ENCODE data around the gene PLXNA1.

The PLXNA1 gene

DNA sequence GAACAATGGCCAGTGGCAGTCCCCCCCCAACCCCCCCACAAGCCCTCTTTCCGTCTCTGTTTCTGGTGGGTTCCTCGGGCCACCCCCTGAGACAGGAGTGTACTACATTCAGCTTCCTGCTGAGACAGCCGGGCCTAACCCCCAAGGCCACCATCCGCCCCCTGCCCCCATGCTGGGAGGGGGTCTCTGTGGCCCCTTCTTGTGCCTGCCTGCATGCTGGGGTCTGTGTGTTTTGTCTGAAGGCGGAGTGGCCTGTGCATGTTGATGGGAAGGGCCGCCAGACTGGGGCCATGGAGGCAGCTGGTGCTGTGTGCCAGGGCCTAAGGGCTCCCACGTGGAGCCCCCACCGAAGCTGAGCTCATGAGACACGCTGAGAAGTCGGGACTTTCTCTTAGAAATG is 26.6 kb downstream of the PLXNA1 start:
- no peak overlapping the region for H3K27ac ChIP-seq (ENCODE audit: low read length)
- H3K79me2 ChIP-seq (ENCODE audit: low read length) = no peaks in the 10 kb centered on the region
- no peaks in the 10 kb centered on the region for H4K20me1 ChIP-seq (ENCODE audit: insufficient read depth, low read length)
- H3K9ac ChIP-seq (ENCODE audit: low read length) = no peak overlapping the region
- no peak overlapping the region for H2AFZ ChIP-seq (ENCODE audit: low read depth, low read length)
- H3K36me3 ChIP-seq (replicated peaks; ENCODE audit: low read depth, low read length) = no peaks in the 10 kb centered on the region
- H3K4me1 ChIP-seq (ENCODE audit: low read length) = peaks cover 2% of the 10 kb centered on the region
- H3K9me3 ChIP-seq (ENCODE audit: insufficient read depth, low read length) = no peaks in the 10 kb centered on the region
- H3K4me3 ChIP-seq (ENCODE audit: low read length) = no peak overlapping the region
- TF ChIP-seq EZH2phosphoT487 (IDR thresholded peaks at IDR 0.05; ENCODE audit: low read depth) = no peak
- TF ChIP-seq, protein P1, sequence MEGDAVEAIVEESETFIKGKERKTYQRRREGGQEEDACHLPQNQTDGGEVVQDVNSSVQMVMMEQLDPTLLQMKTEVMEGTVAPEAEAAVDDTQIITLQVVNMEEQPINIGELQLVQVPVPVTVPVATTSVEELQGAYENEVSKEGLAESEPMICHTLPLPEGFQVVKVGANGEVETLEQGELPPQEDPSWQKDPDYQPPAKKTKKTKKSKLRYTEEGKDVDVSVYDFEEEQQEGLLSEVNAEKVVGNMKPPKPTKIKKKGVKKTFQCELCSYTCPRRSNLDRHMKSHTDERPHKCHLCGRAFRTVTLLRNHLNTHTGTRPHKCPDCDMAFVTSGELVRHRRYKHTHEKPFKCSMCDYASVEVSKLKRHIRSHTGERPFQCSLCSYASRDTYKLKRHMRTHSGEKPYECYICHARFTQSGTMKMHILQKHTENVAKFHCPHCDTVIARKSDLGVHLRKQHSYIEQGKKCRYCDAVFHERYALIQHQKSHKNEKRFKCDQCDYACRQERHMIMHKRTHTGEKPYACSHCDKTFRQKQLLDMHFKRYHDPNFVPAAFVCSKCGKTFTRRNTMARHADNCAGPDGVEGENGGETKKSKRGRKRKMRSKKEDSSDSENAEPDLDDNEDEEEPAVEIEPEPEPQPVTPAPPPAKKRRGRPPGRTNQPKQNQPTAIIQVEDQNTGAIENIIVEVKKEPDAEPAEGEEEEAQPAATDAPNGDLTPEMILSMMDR (IDR thresholded peaks at IDR 0.05; ENCODE audit: low read depth, low read length) = no peak
- no peaks in the 10 kb centered on the region for H3K27me3 ChIP-seq (ENCODE audit: low read depth, low read length)
- no peak overlapping the region for H3K4me2 ChIP-seq (ENCODE audit: low read length)

DNA sequence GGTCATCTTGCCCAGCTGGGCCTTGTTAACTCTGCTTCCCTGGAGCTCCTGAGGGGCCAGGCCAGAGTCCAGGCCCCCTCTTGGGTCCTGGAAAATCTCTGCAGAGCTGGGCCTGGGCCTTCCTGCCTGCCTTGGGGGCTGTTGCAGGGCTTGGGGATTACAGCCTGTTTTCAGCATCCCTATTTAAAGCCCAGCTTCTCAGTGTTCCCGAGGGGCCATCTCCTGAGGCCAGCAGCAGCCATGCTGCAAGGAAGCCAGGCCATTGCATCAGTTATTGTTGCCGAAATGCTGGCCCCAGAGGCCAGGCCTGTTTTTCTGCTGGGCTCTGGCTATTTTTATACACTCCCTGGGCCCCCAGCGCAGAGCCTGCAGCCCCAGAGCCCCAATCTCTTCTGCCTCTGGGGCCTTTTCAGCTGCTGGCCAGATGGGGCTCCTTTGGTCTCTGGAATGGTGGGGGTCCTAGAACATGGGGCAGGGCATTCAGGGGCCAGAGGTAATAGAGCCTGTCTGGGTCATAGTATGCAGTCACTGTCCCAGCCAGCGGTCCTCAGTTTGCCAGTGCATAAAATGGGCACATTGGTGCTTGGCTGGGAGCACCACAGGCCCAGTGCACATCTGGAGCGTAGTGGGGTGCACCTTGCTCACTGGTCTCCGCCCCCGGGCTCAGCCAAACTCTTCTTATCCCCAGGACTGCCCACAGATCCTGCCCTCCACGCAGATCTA is 28.5 kb downstream of the PLXNA1 start:
- Histone ChIP-seq H3K27me3 (ENCODE audit: low read depth, low read length) (no peaks in the 10 kb centered on the region), H2AFZ (ENCODE audit: low read depth, low read length) (no peak overlapping the region), H3K27ac (ENCODE audit: low read length) (no peak overlapping the region), H3K4me3 (ENCODE audit: low read length) (no peak overlapping the region), H3K36me3 (replicated peaks; ENCODE audit: low read depth, low read length) (no peaks in the 10 kb centered on the region), H4K20me1 (ENCODE audit: insufficient read depth, low read length) (no peaks in the 10 kb centered on the region), H3K79me2 (ENCODE audit: low read length) (no peaks in the 10 kb centered on the region), H3K4me1 (ENCODE audit: low read length) (peaks cover 19% of the 10 kb centered on the region), H3K4me2 (ENCODE audit: low read length) (no peak overlapping the region), H3K9ac (ENCODE audit: low read length) (no peak overlapping the region), H3K9me3 (ENCODE audit: insufficient read depth, low read length) (no peaks in the 10 kb centered on the region)
- TF ChIP-seq, protein P1 (IDR thresholded peaks at IDR 0.05; ENCODE audit: low read depth, low read length) = no peak
- TF ChIP-seq EZH2phosphoT487 (IDR thresholded peaks at IDR 0.05; ENCODE audit: low read depth) = no peak

DNA sequence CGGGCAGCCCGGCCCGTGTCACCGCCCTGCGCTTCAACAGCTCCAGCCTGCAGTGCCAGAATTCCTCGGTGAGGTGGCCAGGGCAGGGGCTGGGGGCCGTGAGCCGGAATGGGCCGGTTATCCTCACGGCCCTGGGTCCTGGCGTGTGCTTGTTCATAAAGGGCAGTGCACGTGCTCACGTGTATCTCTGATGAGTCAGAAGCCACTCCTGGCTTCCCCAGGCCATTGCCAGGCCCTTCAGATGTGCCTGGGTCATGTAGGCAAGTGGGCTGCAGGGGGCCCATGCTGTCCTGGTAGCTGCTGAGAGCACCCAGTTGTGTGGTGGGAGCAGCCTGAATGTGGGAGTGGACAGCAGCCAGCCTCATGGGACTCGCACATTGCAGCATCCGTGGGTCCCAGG is 29.2 kb downstream of the PLXNA1 start:
- Histone ChIP-seq H3K27ac (ENCODE audit: low read length) (no peak overlapping the region), H3K36me3 (replicated peaks; ENCODE audit: low read depth, low read length) (no peaks in the 10 kb centered on the region), H3K4me2 (ENCODE audit: low read length) (no peak overlapping the region), H3K9me3 (ENCODE audit: insufficient read depth, low read length) (no peaks in the 10 kb centered on the region), H3K79me2 (ENCODE audit: low read length) (no peaks in the 10 kb centered on the region), H3K27me3 (ENCODE audit: low read depth, low read length) (no peaks in the 10 kb centered on the region), H3K9ac (ENCODE audit: low read length) (no peak overlapping the region), H4K20me1 (ENCODE audit: insufficient read depth, low read length) (no peaks in the 10 kb centered on the region), H3K4me1 (ENCODE audit: low read length) (peaks cover 19% of the 10 kb centered on the region), H2AFZ (ENCODE audit: low read depth, low read length) (no peak overlapping the region), H3K4me3 (ENCODE audit: low read length) (no peak overlapping the region)
- TF ChIP-seq, protein P1 (IDR thresholded peaks at IDR 0.05; ENCODE audit: low read depth, low read length) = no peak
- TF ChIP-seq EZH2phosphoT487 (IDR thresholded peaks at IDR 0.05; ENCODE audit: low read depth) = no peak

DNA sequence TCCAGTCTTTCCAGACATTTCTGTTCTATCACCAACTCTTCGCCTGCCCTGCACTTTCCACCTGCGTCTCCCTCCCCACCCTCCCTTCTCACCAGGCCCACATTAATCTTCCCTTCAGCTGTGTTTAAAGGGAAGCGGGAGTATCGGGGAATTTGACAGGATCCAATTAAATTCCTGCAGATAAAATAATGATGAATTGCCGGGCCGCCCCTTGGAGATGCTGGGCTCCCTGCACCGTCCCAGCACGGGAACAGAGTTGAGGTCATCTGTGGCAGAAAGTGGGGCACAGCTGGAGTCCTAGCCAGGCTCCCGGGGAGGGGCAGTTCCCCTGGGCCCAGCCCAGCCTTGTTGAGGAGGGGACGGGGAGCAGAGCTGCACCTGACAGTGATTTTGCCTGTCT is 30.3 kb downstream of the PLXNA1 start:
- no peak overlapping the region for H2AFZ ChIP-seq (ENCODE audit: low read depth, low read length)
- H3K9ac ChIP-seq (ENCODE audit: low read length) = no peak overlapping the region
- peaks cover 19% of the 10 kb centered on the region for H3K4me1 ChIP-seq (ENCODE audit: low read length)
- no peaks in the 10 kb centered on the region for H3K79me2 ChIP-seq (ENCODE audit: low read length)
- H4K20me1 ChIP-seq (ENCODE audit: insufficient read depth, low read length) = no peaks in the 10 kb centered on the region
- no peaks in the 10 kb centered on the region for H3K36me3 ChIP-seq (replicated peaks; ENCODE audit: low read depth, low read length)
- TF ChIP-seq EZH2phosphoT487 (IDR thresholded peaks at IDR 0.05; ENCODE audit: low read depth) = no peak
- TF ChIP-seq, protein P1 (IDR thresholded peaks at IDR 0.05; ENCODE audit: low read depth, low read length) = no peak
- H3K27me3 ChIP-seq (ENCODE audit: low read depth, low read length) = no peaks in the 10 kb centered on the region
- no peaks in the 10 kb centered on the region for H3K9me3 ChIP-seq (ENCODE audit: insufficient read depth, low read length)
- no peak overlapping the region for H3K27ac ChIP-seq (ENCODE audit: low read length)
- H3K4me3 ChIP-seq (ENCODE audit: low read length) = no peak overlapping the region
- no peak overlapping the region for H3K4me2 ChIP-seq (ENCODE audit: low read length)
